HG02938 (cell line): ENCODE results near the gene SMIM38.
"Not testable (repeated sequence)": the region's sequence is repeated elsewhere in the genome, so short reads cannot be mapped to it uniquely, and the experiment has no call there.

Source experiments
- ATAC-seq: cut with Tn5 transposase; IDR thresholded peaks from one replicate; pipeline ENCODE4 v1.9.1; 2021; ENCODE audit warnings: mild to moderate bottlenecking, moderate library complexity; ENCODE audit not compliant: unreplicated experiment

Gene SMIM38

DNA sequence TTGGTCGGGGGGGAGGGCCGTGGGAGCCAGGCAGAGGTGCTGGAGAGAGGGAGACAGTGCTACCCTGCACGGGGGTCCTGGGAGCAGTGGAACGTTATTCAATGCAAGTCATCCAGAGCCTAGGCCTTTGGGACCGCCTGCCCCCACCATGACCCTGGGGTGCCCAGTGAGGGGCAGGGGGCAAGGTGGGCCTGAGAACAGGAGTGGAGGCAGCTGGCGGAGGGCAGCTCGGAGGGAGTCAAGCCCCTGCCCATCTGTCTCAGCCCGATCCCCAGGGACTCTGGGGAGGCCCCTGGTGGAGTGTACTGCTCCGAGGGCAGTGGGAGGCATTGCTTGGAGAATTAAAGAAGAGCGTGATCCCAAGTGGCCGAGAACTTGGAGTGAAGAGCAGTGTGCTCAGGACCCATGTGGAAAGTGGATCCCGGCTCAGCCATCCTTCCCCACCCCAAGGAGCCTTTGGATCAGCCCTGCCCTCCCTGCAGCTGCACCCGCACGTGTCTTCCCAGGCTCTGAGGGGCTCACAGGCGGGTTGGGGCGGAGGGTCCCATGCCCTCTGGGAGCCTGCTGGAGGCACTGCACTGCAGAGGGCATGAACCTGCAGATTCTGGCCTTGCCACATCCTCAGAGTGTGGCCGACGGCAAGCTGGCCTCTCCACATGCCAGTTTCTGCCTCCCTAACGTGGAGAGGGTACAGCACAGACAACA lies 34.0 kb upstream of the SMIM38 start:
- no peak for ATAC-seq

DNA sequence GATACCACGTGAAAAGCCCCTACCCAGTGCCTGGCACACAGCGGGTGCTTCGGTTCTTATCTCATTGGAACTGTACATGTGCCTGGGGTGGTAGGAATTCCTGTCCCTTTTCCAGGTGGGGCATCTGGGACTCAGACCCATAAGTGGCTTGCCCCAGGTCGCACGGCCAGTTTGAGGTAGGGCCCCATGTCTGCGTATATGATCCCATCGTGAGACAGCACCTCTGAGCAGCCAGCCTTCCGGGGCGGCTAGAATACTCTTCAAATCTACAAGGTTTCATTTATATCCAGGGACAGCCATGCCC lies 33.5 kb upstream of the SMIM38 start:
- no peak for ATAC-seq

DNA sequence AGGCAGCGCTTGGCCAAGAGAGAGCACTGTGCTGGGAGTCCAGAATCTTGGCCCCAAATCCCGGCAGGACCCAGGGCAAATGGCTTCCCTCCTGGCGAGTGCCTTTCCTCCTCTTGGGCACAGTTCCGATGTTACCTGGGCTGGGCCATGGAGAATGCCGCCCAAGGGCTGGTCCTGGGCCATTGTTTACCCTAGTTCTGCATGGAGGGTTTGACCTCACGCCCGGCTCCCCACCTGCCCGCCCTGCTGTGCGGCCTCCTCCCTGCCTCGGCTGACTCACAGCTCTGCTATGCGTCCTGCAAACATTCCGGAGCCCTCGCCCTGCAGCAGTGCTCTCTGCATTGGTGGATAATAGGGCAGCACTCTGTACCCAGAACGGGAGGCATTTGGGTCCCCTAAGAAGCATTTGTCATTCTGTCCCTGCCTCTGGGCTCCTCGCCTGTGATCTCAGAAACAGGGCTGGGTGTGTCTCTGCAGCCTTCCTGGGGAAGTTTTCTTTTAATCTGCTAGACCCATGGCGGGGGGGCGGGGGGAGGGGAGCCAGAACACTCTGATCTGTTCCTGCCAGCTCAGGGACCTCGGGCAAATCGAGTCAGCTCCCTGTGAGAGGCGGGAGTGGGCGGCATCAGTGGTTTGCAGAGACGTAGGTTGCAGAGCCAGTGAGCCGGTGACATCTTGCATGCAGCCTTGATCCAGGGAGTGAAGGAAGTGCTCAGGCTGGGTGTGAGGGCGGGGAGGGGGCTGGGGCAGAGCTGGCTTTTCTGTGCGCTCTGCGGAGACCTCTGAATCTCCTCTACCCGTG lies 32.9 kb upstream of the SMIM38 start:
- ATAC-seq, result no peak

DNA sequence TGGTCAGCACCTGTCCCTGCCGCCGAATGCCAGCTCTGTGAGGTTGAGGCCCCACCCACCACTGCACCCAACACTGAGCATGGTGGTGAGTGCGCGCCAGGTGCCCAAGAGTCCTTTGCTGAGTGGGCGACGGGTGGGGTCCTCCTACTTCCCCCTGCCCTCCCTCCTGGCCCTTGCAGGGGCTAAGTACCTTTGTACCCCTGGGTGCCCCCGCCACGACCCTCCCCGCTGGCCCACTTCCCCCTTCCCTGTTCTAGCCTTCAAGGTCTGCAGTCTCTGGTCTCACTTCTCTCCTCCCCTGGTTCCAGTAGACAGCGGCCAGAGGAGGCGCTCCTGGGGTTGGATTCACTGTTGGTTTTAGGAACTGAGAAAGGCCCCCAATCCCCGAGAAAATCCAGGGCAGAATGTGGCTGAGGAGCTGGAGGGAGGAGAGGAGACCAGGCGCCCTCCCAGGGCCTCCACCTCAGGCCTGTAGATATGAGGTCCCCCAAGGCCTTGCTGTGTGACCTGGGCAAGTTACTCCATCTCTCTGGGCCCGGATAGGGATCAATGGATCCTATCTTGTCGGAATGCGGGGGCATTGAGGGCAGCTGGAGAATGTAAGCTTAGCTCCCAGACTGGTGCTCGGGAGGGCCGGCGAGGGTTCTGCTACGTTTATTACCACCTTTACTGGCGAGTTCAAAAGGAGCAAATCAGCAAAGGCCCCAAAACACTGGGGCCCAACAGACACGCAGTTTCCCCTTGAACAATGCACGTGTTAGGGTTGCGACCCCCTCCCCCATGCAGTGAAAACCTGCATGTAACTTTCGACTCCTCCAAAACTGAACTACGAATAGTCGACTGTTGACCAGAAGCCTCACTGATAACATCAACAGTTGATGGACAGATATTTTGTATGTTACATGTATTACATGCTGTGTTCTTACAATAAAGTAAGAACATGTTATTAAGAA lies 31.9 kb upstream of the SMIM38 start:
- ATAC-seq, result no peak

DNA sequence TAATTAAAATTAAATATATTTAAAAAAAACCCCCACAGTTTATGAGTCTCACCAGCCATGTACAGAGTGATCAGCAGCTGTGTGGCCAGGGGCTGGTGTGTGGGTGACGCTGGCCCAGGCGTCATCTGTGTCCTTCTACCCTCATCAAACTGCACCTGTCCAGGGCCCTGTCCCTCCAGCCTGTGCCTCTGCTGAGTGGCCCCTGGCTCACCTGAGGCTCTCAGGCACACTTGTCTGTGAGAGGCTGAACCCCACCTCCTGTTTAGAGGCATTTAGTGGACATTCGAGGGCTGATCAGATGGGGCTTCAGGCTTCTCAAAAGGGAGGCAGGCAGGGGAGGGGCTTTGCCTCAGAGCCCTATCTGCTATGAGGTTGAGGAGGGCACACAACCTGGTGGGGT lies 29.9 kb upstream of the SMIM38 start:
- no peak for ATAC-seq

DNA sequence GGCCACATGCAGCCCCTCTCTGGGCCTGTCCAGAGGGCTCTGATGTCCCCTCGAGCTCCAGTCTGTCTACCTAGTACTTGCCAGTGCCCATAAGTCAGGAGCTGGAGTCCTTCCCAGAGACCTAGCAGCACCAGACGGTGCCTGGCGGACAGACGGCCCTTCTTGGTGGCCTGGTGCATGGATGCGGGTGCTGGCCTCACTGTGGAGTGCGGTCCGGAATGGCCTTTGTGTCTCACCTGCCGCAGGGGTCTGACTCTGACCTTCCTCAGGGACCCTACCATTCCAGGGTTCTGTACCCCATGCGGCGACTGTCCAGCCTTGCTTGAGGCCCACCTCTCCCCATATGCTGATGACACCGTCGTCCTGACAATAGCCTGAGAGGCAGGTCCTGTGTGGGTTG lies 29.4 kb upstream of the SMIM38 start:
- ATAC-seq, result no peak

DNA sequence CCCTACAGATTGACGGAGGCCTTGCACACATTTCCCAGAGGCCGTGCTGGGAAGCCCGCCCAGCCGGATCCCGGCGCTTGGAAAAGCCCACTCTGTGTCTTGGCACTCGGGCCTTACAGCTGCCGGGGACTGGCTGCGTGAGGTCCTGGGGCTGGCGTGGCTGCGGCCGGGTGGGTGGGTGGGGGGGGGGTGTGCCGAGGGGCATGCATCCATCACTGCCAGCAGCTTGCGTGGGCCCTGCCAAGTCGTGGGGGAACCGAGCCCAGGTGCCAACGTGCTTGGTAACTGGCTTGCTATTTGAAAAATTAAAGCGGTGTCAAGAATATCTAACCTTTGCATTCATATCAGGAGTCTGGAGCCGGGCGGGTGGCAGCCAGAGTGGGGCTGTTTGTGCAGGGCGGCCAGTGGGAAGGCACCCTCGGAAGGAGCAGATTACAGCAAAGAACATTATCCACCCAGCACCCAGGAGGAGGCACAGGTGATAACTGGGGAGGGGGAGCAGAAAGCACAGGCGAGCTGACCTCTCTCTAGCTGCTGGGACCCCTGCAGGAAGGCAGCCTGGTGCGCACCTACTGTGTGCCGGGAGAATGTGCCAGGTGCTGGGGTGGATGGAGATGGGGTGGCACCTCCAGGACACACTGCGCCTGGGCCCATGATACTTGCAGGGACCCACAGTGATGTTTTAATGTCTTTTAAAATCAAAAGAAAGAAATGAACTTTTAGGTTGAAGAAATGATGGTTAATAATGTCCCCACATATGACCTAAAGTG lies 28.5 kb upstream of the SMIM38 start:
- ATAC-seq, result no peak

DNA sequence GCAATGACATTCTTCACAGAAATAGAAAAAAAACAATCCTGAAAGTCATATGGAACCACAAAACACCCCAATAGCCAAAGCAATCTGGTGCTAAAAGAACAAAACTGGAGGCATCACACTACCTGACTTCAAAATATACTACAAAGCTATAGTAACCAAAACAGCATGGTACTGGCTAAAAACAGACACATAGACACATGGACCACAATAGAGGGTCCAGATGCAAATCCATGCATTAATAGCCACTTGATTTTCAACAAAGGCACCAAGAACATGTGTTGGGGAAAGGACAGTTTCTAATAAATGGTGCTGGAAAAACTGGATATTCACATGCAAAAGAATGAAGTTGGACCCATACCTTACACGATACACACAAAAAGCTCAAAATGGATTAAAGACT lies 27.9 kb upstream of the SMIM38 start:
- ATAC-seq, result no peak

DNA sequence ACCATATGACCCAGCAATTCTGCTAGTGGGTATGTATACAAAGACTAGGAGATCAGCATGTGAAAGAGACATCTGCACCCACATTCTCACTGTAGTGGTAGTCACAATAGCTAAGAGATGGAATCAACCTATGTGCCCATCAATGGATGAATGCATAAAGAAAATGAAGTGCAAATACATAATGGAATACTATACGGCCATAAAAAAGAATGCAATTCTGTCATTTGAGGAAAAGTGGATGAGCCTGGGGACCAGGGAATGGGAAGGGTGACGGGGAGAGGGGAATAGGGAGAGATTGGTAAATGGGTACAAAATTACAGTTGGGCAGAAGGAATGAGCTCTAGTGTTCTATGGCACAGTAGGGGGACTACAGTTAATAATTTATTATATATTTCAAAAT lies 26.7 kb upstream of the SMIM38 start:
- ATAC-seq, result no peak

DNA sequence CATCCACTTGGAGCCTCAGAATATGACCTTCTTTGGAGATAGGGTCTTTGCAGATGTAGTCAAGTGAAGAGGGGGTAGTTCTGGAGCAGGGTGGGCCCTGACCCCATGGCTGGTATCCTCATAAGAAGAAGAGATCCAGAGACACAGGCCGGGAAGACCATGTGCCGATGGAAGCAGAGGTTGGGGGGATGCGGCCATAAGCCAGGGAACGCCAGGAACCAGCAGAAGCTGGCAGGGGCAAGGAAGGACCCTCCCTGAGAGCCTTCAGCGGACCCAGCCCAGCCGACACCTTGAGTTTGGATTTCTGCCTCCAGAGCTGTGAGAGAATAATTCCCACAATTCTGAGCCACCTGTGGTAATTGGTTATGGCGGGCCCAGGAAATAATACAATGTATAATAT lies 26.1 kb upstream of the SMIM38 start:
- ATAC-seq, result no peak

DNA sequence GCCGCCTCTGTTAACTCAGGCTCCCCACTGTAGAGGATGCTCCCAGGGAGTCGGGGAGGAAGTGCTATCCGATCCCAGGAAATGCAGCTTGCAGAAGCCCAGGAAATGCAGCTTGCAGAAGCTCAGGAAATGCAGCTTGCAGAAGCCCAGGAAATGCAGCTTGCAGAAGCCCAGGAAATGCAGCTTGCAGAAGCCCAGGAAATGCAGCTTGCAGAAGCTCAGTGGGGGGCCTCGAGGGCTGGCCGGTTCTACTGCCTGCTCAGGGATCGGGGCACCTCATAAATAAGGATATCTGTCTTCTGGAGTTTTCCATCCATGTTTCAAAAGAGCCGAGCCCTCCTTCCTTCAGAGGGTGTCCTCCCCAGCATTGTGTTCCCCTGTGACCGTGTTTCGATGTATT lies 25.1 kb upstream of the SMIM38 start:
- no peak for ATAC-seq

DNA sequence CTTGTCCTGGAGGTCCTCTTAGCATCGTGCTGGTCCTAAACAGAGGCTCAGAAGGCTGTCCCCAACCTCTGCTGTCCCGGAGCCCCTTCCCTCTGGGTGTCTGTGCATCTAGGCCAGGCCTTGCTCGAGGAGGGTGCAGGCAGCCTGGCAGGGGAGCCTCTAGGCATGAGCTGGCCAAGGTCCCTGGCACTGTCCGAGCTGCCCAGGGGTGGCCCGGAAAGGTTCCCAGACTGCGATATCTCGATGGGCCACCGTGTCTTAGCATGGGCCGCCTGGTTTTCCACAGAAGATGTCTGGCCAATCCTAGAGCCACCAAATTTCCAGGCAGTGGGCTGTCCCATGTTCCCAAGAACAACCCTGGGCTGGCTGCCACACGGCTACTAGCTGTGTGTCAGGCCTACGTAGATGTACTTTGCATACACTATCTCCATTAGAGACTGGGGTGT lies 24.6 kb upstream of the SMIM38 start:
- no peak for ATAC-seq

DNA sequence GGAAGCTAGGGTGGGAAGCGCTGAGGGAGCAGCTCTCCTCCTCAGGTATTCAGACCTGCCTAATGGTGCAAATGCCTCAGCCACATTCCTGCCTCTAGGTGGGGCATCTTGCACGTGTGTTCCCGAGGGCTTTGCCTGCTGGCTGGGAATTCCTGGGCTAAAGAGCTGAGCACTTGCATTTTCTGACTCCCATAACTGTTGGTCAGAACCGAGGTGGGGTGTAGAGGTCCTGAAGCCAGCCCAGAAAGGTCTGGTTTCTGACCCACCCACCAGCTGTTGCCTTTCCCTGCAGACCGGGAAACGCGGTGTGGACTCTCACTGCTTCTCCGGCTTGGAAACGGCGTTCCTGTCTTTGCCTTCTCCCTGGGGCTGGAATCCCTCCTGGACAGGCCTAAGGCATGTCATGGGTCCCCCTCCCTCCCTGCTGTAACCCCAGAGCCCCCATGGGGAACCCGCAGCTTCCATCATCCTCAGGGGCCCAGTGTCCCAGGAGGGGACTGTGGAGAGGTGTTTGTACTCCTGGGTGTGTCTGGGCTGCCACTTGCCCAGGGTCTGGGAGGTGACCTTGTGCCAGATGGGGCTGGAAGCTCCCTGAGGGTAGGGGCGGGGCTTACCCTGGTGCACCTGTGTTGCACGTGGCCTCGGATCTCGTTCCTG lies 24.0 kb upstream of the SMIM38 start:
- no peak for ATAC-seq

DNA sequence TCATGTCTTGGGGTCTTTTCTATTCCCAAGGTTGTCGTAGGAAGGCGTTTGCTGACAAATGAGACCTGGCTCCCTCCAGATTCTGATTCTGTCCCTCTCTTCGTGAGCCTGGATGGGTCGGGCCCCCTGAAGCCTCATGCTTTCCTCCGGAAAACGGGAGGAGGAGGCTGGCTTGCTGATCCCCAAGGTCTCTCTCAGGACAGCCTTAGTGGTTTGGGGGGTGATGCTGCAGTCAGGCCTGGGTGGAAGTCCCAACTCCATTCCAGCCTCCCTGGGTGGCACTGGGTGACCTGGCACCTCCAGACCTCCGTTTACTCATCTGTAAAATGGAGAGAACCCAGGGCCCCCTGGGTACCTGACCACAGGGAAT lies 23.4 kb upstream of the SMIM38 start:
- no peak for ATAC-seq

DNA sequence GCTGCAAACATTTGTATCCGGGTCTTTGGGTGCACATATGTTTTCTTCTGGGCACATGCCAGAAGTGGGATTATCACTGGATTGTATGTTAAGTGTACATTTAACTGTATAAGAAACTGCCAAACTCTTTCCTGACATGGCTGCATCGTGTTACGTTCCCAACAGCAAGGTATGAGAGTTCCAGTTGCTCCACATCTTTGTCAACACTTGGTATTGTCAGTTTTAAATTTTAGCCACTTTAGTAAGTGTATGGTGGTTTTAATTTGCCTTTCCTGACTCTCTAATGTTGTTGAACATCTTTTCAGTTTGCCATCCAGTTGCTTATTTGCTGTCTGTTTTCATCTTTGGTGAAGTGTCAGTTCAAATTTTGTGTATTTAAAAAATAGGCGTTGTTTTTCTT lies 22.5 kb upstream of the SMIM38 start:
- ATAC-seq, result no peak

DNA sequence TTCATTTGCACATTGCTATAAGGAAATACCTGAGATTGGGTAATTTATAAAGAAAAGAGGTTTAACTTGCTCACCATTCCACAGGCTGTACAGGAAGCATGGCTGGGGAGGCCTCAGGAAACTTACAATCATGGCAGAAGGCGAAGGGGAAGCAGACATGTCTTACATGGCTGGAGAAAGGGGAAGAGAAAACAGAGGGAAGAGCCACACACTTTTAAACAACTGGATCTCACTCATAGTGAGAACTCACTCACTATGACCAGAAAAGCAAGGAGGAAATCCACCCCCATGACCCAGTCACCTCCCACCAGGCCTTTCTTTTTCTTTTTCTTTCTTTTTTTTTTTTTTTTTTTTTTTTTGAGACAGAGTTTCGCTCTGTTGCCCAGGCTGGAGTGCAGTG lies 21.6 kb upstream of the SMIM38 start:
- not testable (repeated sequence) for ATAC-seq

DNA sequence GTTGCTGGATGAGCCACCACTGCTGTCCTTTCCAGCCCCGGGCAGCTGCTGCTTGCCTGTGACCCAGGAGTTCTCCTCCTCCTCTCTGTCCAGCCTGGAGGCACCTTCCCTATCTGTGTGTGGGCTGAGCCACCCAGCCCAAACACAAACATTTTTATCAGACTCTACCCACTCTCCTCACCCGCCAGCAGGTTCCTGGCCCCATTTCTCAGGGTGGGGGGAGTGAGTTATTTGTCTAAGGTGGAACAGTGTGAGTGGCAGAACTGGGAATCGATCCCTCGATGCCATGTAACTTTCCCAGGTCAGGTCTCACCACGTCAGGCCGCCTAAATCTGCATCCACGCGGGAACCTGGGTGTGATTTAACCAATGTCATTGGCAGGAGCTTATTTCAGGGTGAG lies 20.8 kb upstream of the SMIM38 start:
- ATAC-seq, result no peak

DNA sequence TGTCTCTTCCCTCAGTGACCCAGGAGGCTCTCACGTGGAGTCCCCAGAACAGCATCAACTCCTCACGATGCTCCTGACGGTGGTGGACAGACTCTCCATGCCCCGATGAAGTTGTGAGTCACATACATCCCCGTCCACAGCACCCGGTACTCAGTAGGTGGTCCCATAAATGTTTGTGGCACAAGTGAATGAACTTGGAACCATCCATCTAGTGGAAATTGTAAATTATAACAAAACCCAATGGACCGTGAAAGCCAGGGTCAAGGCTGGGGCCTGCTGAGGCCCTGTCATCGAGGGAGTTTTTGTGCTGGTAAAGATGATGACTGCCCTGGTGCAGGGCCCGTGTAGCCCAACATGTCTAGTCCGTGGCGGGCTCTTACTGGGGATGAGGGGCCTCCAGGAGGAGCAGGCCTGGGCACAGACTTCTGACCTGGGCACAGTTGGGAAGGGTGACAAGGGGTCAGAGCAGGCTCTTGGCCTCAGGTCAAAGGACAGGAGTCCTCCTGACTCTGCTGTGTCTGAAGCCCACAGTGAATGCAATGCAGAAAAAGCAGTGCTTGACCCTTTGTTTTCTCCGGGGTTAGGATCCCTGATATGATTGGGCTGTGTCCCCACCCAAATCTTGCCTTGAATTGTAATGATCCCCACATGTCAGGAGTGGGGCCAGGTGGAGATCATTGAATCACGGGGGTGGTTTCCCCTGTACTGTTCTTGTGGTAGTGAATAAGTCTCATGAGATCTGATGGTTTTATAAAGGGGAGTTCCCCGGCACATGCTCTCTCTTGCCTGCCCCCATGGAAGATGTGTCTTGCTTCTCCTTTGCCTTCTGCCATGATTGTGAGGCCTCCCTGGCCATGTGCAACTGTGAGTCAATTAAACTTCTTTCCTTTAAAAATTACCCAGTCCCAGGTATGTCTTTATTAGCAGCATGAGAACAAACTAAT lies 20.0 kb upstream of the SMIM38 start:
- ATAC-seq, result no peak

DNA sequence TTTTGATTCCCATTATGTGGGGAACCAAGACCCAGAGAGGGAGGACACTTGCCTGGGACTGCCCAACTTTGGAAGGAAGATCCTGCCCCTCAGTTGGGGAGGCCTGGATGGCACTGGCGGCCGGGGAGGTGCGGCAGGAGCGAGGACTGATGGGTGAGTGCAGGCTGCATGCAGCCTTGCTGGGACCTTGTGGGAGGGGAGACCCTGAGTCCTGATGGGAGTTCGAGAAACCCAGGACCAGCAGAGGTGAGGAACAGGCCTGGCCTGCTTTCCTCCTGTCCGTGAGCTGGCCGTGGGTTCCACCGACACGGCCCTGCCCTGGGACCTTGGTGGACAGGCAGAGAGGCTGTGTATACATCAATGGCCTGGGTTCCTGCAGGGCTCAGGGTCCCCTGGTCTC lies 19.3 kb upstream of the SMIM38 start:
- no peak for ATAC-seq
